DMS153 (cell line): ENCODE data around the gene DENND1A.
A peak's percentile ranks its signal among the peaks of the same experiment; 100 is the strongest.

Source experiments
- DNase-seq: peaks from one replicate; lab custom pipeline; 2025; lab: John Stamatoyannopoulos, UW

Gene DENND1A

DNA sequence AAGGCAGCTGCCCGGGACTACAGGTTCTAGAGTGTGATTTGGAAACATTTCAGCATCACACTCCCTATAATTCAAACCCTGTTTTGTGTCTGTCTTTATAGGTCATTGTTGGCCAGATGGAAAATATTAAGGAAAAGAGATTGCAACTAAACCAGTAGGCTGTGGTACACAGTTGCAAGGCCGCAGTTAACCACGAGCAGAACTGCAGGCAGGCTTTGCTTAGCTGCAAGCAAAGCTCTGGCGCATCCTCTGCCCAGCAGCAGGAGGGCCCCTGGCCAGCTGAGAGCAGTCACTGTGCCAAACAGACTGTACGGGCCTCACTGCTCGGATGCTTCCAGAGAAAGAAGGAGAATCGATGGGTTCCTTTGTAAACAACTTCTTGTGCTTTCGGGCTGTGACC, 204.5 kb downstream of the DENND1A start:
- DNase-seq = no peak

DNA sequence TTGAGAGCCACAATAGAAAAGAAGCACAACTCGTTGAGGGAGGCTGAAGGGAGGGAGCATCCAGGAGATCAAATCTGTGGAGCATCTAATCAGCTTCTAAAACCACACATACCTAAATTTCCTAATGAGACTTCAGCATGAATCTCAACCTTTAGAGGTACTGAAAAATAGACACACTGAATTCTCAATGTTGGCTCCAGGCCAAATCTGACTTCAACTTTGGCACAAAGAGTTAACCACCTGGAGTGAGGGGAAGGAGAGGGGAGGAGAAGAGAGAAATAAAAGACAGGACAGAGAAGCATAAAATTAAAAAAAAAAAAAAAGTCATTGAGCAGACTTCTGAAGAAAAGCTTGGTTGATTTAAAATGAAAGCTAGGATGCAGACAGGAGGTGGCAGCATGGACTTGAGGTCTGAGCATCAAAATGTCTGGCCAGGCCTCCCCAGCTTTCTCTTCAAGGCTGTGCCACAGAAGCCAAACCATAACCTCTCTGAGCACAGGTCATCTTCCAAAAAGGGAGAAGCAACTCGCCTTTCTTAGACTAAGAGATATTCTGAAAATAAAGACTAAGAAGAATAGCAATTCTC, 205.6 kb downstream of the DENND1A start:
- no peak for DNase-seq

DNA sequence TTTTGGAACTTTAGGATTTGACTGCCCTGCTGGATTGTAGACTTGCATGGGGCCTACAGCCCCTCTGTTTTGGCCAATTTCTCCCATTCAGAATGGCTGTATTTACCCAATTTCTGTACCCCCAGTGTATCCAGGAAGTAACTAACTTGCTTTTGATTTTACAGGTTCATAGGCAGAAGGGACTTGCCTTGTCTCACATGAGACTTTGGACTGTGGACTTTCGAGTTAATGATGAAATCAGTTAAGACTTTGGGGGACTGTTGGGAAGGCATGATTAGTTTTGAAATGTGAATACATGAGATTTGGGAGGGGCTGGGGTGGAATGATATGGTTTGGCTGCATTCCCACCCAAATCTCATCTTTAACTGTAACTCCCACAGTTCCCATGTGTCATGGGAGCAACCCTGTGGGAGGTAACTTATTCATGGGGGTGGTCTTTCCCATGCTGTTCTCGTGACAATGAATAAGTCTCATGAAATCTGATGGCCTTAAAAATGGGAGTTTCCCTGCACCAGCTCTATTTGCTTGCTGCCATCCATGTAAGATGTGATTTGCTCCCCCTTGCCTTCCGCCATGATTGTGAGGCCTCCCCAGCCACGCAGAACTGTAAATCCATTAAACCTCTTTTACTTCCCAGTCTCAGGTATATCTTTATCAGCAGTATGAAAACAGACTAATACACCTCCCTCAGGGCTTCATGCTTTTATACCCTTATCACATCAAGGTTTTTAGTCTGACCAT, 206.6 kb downstream of the DENND1A start:
- no peak for DNase-seq

DNA sequence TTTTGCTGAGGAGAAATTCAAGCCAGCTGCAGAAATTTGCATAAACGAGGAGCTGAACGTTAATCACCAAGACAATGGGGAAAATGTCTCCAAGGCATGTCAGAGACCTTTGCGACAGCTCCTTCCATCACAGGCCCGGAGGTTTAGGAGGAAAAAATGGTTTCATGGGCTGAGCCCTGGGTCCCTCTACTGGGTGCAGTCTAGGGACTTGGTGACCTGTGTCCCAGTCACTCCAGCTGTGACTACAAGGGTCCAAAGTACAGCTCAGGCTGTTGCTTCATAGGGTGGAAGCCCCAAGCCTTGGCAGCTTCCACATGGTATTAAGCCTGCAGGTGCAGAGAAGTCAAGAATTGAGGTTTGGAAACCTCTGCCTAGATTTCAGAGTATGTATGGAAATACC, 207.5 kb downstream of the DENND1A start:
- DNase-seq = no peak

DNA sequence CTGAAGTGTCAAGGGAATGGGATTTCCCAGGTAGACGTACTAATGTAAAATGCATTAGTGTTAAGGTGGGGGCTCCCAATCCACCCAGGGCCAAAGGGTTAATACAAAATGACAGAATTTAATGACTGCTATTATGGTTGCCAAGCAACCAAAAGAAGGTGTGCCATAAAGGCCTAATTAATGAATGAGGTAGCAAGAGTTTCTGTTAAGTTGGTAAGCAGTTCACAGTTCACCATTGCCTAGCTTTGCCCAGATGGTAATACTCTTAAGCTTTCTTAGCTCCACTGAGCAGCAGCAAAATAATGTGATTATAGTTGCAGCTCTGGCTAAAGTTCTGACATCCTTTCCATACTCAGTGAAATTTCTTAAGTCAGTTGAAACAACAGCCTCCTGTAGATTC, 211.7 kb downstream of the DENND1A start:
- no peak for DNase-seq

DNA sequence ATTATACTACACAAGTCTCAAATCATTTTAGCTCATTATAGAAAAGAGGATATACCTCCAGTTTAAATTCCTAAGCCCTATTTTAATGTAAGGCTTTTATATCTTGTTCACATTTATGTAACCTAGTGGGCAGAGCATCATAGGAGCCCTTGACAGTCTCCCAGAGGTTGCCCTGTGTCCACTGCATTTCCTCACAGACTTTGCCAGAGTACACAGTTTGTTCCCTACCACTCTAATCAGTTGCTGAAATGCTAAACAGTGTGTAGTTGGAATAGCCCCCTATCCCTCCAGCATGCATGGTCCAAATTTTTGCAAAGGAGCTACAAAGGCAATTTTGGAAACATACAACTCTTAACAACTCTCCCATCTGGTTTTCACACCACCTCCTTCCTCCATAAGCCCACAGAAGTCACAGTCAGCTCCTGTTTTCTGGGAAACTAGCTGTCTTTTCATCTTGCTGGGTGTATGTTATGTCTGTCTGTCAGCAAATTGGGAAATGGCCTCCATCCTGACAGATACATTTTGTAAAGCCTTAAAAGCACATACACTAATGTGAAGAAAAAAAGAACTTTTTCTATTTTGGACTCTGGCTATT, 212.2 kb downstream of the DENND1A start:
- DNase-seq = no peak

DNA sequence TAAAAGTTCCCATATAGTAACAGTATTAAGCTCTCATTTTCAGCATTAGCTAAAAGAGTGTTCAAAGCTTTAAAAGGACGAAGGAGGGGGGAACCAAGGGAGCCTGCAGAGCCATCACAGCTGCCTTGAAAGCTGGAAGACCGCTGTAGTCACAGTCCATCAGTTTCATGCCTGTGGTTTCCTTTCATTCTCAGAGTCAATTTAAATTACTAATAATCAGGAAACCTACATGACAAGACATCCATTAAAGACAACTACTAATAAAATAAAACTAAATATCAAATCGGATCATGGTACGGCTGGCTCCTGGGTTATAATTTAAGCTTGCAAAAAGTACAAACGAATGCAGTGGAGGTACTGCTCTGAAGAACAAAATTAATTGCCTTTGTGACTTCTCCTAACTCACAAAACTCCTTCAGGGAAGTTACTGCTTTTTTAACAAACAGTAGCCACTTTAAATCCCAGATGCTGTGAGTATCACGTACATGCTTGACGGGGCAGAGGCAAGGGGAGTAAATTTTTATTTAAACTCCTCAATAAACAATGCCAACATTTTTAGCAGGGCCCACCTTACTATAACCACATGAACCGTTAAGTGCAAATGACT, 213.5 kb downstream of the DENND1A start:
- no peak for DNase-seq

DNA sequence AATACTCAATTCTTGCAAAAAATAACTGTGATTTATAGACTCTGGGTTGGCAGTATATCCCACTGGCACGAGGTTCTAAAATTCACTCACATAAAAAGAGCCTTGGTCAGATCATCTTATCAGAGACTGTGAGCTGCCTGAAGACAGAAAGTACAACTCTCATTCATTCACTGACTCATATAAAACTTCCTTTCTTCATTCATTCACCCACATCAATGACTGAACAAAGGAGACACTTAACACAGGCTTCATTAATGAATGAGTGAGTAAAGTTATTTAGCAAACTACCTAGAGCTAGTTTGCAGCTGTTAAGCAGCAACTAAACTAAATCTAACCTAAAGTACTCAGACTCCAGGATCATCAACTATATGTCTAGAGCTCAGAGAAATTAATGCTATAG, 214.7 kb downstream of the DENND1A start:
- no peak for DNase-seq

DNA sequence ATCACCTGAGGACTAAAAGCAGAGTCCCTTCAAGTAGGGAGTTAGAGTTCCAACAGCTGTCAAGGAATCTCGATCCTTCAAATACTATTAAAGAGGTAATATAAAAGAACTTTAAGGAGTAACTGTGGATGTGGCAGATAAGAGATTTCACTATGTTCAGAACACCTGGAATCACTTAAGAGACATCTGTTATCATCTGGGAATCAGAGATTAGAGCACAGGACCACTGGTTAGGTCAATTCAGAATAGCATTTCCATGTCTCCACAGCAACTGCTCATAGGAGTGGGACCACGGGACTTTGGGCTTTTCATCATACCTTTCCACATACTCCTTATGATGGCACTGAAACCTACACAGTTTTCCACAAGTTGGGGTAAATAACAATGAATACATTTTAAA, 216.6 kb downstream of the DENND1A start:
- no peak for DNase-seq

DNA sequence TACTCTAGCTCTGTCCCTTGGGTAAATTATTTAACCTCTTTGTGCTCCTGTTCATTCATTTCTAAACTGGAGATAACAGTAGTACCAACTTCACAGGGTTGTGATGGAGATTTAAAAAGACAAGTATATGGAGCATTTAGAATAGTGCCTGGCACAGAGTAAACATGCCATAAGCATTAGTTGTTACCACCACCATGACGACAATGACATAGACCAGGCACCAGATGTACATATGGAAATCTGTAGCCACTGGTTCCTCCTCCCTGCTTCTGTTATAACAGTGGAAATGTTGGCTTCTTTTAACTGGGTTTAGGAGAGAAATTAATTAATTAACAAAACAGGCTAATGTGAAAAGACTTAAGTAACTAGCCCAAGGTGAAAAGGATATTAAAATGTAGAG, 217.5 kb downstream of the DENND1A start:
- DNase-seq = no peak

DNA sequence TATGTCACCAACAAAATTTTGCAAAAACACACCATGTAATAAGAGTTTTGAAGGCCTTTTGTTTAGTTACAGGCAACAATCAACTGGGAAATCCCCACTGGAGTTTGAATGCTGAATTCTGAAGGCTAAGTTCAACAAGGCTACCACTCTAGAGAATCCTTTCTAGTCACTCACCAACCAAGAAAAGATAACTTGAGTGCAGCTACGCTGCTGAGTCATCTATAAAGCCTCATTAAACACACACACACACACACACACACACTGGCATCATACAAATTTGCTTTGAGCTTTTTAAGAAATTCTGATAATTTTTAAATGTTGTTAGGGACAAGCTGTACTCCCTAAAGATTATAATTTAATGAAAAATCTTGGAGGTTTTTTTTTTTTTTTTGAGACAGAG, 219.6 kb downstream of the DENND1A start:
- DNase-seq = no peak

DNA sequence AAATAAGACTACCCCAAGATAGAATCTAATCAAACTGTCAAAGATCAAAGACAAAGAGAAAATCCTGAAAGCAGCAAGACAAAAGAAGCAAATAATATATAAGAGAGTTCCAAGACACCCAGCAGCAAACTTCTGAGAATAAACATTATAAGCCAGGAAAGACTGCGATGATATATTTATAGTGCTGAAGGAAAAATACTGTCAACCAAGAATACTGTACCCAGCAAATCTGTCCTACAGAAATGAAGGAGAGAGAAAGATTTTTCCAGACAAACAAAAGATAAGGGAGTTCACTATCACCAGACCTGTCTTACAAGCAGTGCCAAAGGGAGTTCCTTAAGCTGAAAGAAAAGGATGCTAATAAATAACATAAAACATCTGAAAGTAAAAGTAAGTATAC, 227.4 kb downstream of the DENND1A start:
- no peak for DNase-seq

DNA sequence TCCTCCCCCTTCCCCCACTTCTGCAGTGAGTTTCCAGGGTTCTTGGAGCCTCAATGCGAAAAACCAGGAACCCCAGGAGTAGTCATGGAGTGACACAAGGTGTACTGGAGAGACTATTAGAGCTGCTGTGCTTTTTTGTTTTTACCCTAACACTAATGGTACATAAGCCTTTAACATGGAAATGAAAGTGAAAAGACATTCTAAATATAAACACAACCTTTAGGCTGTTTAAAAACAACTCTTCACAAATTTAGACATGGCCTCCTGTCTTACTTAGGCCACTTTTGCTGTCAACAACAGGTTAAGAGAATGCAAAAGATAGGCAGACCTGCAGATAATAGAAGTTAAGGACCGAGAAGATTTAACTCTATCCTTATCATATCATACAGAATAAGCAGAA, 232.2 kb downstream of the DENND1A start:
- DNase-seq = no peak

DNA sequence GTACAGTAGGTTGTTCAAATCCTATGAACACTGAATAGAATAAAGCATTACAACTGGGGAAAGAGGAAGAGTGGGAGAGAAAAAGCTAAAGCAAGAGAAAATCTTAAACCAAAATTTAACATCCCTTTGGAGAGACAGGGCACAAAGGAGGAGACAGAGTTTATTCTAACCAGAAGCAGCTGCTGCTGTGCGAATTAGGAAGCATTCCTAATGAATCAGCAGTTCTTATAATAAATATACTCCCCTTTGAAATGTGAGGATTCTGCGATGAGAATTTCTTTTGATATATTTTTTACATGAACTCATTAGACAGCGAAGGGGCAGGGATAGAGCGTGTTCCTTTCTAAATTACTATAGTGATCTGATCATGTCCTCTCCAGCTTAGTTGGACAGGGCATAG, 233.4 kb downstream of the DENND1A start:
- DNase-seq = no peak

DNA sequence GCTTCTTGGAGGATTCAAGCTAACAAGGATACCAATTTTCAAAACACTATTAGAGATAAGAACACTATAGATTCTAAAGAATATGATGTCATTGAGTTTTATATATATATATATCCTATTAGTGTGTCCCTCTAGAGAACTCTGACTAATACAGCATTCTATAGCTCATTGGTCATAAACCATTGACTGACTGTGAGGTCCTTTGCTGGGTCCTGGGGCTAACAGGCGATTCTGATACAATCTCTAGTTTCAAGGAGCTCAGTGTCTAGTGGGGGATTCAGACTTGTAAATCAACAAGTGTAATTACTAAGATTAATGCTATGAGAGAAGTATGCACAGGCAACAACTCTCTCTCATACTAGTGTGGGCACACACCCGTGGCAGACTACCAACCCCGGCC, 234.5 kb downstream of the DENND1A start:
- no peak for DNase-seq

DNA sequence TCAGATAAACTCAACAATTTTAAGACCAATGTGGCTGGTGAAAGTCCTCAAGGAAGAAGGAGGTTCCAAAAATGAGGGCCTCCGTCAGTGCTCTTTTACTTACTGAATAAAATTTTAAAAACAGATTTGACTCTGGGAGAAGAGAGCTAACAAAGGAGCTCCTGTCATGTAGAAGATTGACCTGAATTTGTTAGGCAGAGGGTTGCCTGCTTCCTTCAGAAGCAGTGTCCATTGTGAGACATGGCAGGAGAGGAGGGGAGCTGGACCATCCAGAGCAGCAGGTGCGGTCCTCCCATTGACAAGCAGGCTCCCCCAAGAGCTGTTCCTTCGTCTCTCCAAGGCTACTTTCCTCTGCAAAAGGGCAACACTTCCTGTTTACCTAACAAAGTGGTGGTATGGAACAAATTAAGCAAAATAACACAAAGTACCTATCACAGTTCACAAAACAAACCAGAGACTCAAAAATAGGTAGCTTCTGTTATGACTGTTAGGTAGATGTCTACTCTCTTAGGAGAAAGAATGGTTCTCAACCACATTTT, 238.1 kb downstream of the DENND1A start:
- DNase-seq = no peak

DNA sequence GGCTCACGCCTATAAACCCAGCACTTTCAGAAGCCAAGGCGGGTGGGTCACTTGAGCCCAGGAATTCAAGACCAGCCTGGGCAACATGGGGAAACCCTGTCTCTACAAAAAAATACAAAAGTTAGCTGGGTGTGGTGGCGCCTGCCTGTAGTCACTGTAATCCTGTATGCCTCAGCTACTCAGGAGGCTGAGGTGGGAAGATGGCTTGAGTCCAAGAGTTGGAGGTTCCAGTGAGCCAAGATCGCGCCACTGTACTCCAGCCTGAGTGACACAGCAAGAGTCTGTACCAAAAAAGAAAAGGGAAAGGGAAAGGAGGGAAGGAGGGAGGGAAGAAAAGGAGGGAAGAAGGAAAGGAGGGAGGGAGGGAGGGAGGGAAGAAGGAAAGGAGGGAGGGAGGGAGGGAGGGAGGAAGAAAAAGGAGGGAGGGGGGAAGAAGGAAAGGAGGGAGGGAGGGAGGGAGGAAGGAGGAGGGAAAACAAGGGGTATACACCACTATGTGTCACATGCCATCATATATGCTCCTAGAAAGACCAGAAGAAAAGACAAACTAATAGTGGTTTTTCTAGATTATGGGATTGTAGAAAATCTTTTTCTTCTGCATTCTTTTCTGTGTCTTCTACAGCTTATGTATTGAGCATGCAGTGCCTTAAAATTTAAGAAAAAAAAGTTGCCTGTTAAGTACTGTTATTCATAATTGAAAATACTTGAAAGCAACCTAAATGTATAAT, 240.1 kb downstream of the DENND1A start:
- no peak for DNase-seq

DNA sequence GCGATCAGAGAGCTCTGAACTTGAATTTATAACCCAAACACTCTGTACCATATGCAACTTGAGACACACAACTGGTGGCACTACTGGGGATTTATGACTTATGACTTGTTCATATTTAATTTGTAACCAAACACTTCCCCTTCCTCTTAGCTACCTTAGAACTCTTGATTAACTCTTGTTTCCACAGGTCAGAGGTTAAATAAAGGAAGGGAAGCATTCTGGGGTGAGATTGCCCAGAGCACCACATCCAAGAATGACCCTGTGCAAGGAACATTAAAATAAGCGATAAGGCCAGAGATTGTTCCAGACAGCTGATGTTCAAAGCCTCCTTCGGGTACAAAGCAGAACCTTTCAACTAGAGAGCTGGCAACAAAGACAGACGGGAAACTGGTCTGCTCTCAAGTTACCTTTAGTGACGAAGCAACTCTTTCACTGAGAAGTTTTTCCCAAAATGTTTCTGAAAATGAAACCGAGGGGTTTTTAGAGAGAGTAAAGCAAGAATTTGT, 242.6 kb downstream of the DENND1A start:
- DNase-seq = peak; percentile 58

DNA sequence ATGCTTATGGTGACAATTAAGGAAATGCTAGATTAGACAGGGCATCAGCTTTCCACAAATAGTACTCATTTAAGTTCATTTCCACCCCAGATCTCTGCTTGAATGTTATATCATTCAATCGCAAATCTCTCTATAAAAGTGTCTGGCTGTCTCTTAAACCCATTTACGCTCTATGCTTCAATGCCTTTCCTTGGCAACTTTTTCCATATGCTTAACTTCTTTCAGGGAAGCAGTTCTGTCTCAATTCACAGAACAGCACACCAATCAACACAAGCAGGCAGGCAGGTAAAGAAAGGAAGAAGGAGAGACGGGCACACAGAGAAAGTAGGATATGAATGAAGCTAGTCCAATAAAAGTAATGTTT, 243.1 kb downstream of the DENND1A start:
- DNase-seq = no peak

DNA sequence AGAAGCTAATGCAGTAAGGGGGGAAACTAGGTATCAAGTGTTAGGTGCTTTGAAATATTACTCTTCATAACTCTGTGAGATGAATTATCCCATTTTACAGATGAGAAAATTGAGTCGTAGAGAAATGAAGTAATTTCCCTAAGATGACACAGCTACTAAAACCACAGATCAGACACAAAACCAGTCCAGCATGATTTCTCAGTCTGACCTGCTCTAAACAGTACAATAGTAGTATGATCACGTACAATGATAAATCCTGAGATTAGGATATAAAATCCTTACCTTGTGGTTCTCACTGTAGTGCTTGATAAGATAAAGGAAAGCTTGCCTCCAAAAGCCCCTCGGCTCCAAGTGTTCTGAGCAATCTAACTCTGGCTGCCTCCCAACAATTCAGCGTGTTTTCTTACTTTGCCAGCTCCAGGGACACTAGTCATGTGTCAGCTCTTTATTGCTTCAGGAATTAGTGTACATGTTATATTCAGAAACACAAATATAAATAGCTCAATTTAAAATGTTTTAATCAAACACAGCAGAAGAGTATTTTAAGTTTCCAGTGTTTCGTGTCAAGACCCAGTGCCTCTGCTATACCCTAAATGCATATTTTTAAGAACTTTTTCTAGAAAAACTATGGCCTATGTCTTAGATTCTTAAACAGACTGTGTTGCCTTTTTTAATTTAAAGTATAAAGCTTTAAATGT, 243.6 kb downstream of the DENND1A start:
- DNase-seq = no peak

DNA sequence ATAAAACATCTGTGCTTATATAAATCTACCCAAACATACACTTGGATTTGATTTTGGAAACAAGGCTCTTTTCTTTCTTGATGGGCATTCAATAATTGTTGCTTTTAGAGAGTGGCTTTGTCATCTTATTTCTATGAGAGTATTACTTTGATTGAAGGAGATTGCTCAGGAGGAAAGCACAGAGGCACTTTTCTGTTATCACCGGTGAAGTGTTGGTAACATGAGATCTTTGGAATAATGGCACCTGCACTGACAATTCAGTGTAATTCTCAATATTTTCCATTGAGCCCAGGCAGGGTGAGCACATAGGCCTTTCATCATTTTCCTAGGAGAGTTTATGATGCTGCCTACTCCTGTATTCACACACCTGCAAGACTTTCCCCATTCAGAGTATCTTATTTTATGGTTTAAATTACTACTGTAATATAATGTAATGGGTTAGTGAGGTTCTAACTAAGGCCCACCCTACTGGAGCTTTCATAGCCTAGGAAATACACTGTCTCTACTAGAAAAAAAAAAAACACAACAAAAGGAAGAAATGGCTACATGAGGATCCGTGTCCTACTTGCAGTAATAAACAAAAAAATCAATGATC, 244.3 kb downstream of the DENND1A start:
- no peak for DNase-seq
